Measurements from ENCODE around the gene ALDH16A1. TPM values are rescaled to one million over a fixed set of nuclear protein-coding genes. Genes with fewer than 3 reads are reported as not detected.

ALDH16A1 gene
- total and polyA plus RNA-seq, 2 of the 8 experiments (the other 6 are each of a cell fraction or from before 2014, with no cell fraction given), result 30.5 to 34.3 TPM

DNA sequence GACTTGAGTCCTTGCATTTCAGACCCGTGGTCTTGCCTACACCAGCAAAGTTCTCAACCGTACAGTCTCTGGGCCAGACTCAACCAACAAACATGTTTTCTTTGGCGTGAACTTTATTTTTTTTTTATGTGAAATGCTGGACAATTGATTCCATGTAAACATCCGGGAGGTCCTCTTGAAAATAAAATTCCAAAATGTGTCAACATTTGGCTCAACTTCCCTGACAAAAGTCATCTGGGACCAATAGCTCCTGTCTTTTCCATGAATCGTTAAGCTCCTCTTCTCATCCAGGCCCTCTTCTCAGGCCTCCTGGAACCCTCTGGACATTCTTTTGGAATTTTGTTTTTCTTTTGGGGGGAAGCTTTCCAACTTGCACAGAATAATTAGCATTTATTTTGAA is 2.7 kb downstream of the ALDH16A1 start:
- Histone ChIP-seq H3K23me2 (ENCODE audit: low read depth, low read length) (peaks cover 4% of the 10 kb centered on the region), H3K9ac (replicated peaks in 1 of 4; ENCODE audit: extremely low read depth in 1 of 4, low read depth in 3 of 4, low read length in 3 of 4) (no peak overlapping the region), H4K5ac (ENCODE audit: insufficient read length, low read depth, low read length) (no peak overlapping the region), H2BK15ac (ENCODE audit: low read length) (no peak overlapping the region), H3K4me1 (replicated peaks in 1 of 4; ENCODE audit: control insufficient read depth in 3 of 4, insufficient read depth in 4 of 4, low read length in 3 of 4) (peaks cover 0 to under 1% (median 0%) of the 10 kb centered on the region in 4 experiments; a peak in 2 of 7 replicates), H3K14ac (ENCODE audit: insufficient read length) (no peak overlapping the region), H2AK5ac (ENCODE audit: low read depth, low read length) (no peak overlapping the region), H2BK20ac (ENCODE audit: low read length) (no peak overlapping the region), H3K4me3 (ENCODE audit: extremely low read depth in 1 of 4, insufficient read depth in 2 of 4, low read depth in 3 of 4, low read length in 4 of 4) (no peak overlapping the region), H3K56ac (replicated peaks; ENCODE audit: insufficient read length, low read depth, low read length) (no peak overlapping the region), H3K4ac (replicated peaks; ENCODE audit: insufficient read length, low read depth, low read length) (no peak overlapping the region), H3K18ac (ENCODE audit: extremely low read depth, low read length) (no peak overlapping the region), H2BK120ac (replicated peaks; ENCODE audit: low read depth, low read length) (no peak overlapping the region), H4K8ac (ENCODE audit: extremely low read depth, insufficient read depth, low read length) (no peak overlapping the region), H3K36me3 (ENCODE audit: control insufficient read depth in 2 of 4, insufficient read depth in 4 of 4, low read length in 3 of 4) (peaks cover 0 to 10% (median 0%) of the 10 kb centered on the region in 4 experiments; a peak in 3 of 8 replicates), H2BK12ac (ENCODE audit: low read depth, low read length) (no peak overlapping the region), H3K79me2 (ENCODE audit: control insufficient read depth in 1 of 2, insufficient read depth in 2 of 2, low read length in 2 of 2) (peaks cover 0 to 14% of the 10 kb centered on the region in 2 experiments; a peak in 2 of 4 replicates), H3K9me3 (ENCODE audit: insufficient read depth in 2 of 2, low read depth in 1 of 2, low read length in 1 of 2) (no peaks in the 10 kb centered on the region), H4K20me1 (replicated peaks in 1 of 2; ENCODE audit: control insufficient read depth in 1 of 2, insufficient read depth in 2 of 2, low read length in 2 of 2) (no peaks in the 10 kb centered on the region), H3K4me2 (ENCODE audit: insufficient read depth in 1 of 2, low read depth in 2 of 2, low read length in 2 of 2) (no peak overlapping the region), H3K23ac (ENCODE audit: insufficient read length) (no peak overlapping the region), H2BK5ac (ENCODE audit: low read depth, low read length) (no peak overlapping the region), H3K27ac (ENCODE audit: low read depth, low read length) (no peak overlapping the region), H3K79me1 (ENCODE audit: low read depth, low read length) (peaks cover under 1% of the 10 kb centered on the region; the same call in 1 of the 2 replicates), H4K91ac (replicated peaks; ENCODE audit: insufficient read length, low read length) (no peak overlapping the region), H3K27me3 (replicated peaks in 1 of 4; ENCODE audit: control insufficient read depth in 3 of 4, extremely low read depth in 1 of 4, insufficient read depth in 3 of 4, low read length in 3 of 4) (no peaks in the 10 kb centered on the region), H2AFZ (ENCODE audit: low read length) (no peak overlapping the region)
- WGBS, 2 experiments (ENCODE audit: extremely low coverage in 1 of 2, insufficient coverage in 1 of 2, insufficient read length in 1 of 2, insufficient replicate concordance in 2 of 2, low coverage in 1 of 2, low lambda C conversion rate in 2 of 2, missing lambda C conversion rate in 1 of 2), result 88% methylated on average over 5 of the region's 5 CpGs; no CpG with 5 or more reads in 1 of the 2 experiments
- FAIRE-seq (no peak), DNase-seq (ENCODE audit: low read depth in 1 of 2, low spot score in 2 of 2) (no peak)
- ChIA-PET POLR2A (ENCODE audit: partially characterized antibody) (interaction anchor here (0.7 to 1.0 kb wide), 2 partner anchors 105 to 346 kb away, joined by 3 to 5 read pairs; no protein-coding TSS in a partner anchor), CTCF (ENCODE audit: partially characterized antibody) (interaction anchor here (0.6 to 2.4 kb wide), 6 partner anchors 10 to 665 kb away, joined by 3 to 9 read pairs (median 4); partner anchors contain the start of gene FLT3LG)
- TF ChIP-seq TAF1 (IDR thresholded peaks at IDR 0.05; ENCODE audit: low read depth, low read length) (no peak), POLR2A (IDR thresholded peaks at IDR 0.05; ENCODE audit: control extremely low read depth in 1 of 2, low read depth in 2 of 2, low read length in 2 of 2) (0 out of 3 replicates have a peak, but pooled peaks of 1 of the 2 experiments have one; percentile 10)

Data from H1 (cell line).